Transverse colon (tissue), 4 donors: ENCODE measurements around the gene PTPRN2. TPM values are rescaled to one million over a fixed set of nuclear protein-coding genes. Genes with fewer than 3 reads are reported as not detected.

Experiments used
- DNase-seq: peaks from one replicate; pipeline ENCODE4 v3.0.0-alpha.2; 2019
- H3K27ac ChIP-seq, 4 donors: fragments of 200-600 bp; sonication (generic); 2 replicates each; pipeline ENCODE4 v1.5.1; 2016 to 2018; ENCODE audit warnings: inconsistent platforms in 4 of 4
- H3K27me3 ChIP-seq: fragments of 200-600 bp; sonication (generic); 2 replicates; pipeline ENCODE4 v1.5.1; 2017; ENCODE audit warnings: inconsistent platforms
- H3K36me3 ChIP-seq, 4 donors: fragments of 200-600 bp; sonication (generic); 2 replicates each; pipeline ENCODE4 v1.5.1; 2017 to 2019; ENCODE audit warnings: inconsistent platforms in 4 of 4
- H3K4me1 ChIP-seq, 4 donors: fragments of 200-600 bp; sonication (generic); 2 replicates each; pipeline ENCODE4 v1.5.1; 2017 to 2020; ENCODE audit warnings: inconsistent platforms in 4 of 4
- H3K4me3 ChIP-seq, 4 donors: fragments of 200-600 bp; sonication (generic); 1 replicate in 1 of 4; 2 replicates in 3 of 4; pipeline versions ENCODE4 v1.5.1 to v1.6.1; 2017 to 2019; ENCODE audit warnings: inconsistent platforms in 4 of 4
- H3K9me3 ChIP-seq, 2 donors: fragments of 200-600 bp; sonication (generic); 2 replicates each; pipeline ENCODE4 v1.5.1; 2017 to 2019; ENCODE audit warnings: inconsistent platforms in 2 of 2
- EP300 ChIP-seq: sonication (generic); formaldehyde crosslinking; IDR thresholded peaks from one replicate; pipeline ENCODE4 v1.6.1; 2017; ENCODE audit warnings: antibody characterized with exemption, low read depth
- POLR2A ChIP-seq: fragments of 450-650 bp; IDR thresholded peaks from one replicate; pipeline ENCODE4 v1.6.1; 2016; ENCODE audit warnings: antibody characterized with exemption, mild to moderate bottlenecking, moderate library complexity
- POLR2AphosphoS5 ChIP-seq, 3 donors: sonication (generic); formaldehyde crosslinking; IDR thresholded peaks; one replicate each; pipeline ENCODE4 v1.6.1; 2016; ENCODE audit warnings: antibody characterized with exemption in 3 of 3
- WGBS, 2 donors: methylation state at CpG; one replicate each; pipeline ENCODE4 v1.1.5; 2018; ENCODE audit warnings: low coverage in 1 of 2; 5-methylcytosine and 5-hydroxymethylcytosine counted together
- in situ Hi-C, 4 donors: fragments of 200-750 bp; cut with MboI; loops; one replicate each; pipeline versions ENCODE4 v1.15.0 to v1.15.1; 2017; ENCODE audit warnings: low sequenced_read_pairs in 3 of 4, low pct_ligation_motif_present in 1 of 4, low pct_unique_long_range_greater_than_20kb in 1 of 4
- intact Hi-C: fragments of 100-400 bp; cut with DNase I; formaldehyde crosslinking; loops from one replicate; pipeline ENCODE4 v1.15.1; 2023; ENCODE audit warnings: low total_unique reads
- total RNA-seq, 4 donors: library from RNA; depleted of rRNA; stranded (reverse); fragments of >200 nt; gene quantifications; one replicate each; pipeline ENCODE4 v1.1.0, GENCODE V29; 2016
- TF ChIP-seq, protein P1 (sequence below), 5 experiments: fragments of 200-600 bp in 3 of 5; fragments of 450-650 bp in 2 of 5; sonication (generic) in 3 of 5; IDR thresholded peaks; 1 replicate in 2 of 5; 2 replicates in 3 of 5; pipeline ENCODE4 v1.5.1; 2016 to 2017; ENCODE audit warnings: antibody characterized with exemption in 5 of 5, inconsistent platforms in 3 of 5, mild to moderate bottlenecking in 2 of 5, moderate library complexity in 1 of 5

PTPRN2 gene
- total RNA-seq, 4 donors from 2014 or later: 15.4 to 31.1 (median 21.8) TPM

DNA sequence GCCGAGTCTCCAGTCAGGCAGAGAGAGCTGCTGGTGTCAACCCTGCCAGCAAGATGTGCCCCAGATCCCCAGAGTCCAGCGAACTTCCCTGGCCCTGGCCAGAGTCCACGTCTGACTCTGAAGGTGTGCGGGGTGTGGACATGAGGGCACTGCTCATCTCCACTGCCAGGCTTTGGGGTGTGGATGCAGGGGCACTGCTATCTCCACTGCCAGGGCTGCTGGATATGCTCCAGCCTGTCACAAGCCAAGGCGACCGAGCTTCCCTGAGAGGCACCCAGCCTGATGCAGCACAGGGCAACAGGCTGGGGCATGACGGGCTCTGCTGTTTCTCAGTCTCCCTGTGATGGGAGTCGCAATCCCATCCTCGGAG, 596.8 kb downstream of the PTPRN2 start:
- Histone ChIP-seq H3K36me3 (no peaks in the 10 kb centered on the region), H3K27ac (no peak overlapping the region), H3K27me3 (no peaks in the 10 kb centered on the region), H3K4me3 (no peak overlapping the region), H3K9me3 (no peaks in the 10 kb centered on the region), H3K4me1 (no peaks in the 10 kb centered on the region)
- intact Hi-C loops: no loop called here
- no peak for TF ChIP-seq POLR2A
- TF ChIP-seq POLR2AphosphoS5 (IDR thresholded peaks at IDR 0.05): no peak
- no peak for TF ChIP-seq EP300
- TF ChIP-seq, protein P1, sequence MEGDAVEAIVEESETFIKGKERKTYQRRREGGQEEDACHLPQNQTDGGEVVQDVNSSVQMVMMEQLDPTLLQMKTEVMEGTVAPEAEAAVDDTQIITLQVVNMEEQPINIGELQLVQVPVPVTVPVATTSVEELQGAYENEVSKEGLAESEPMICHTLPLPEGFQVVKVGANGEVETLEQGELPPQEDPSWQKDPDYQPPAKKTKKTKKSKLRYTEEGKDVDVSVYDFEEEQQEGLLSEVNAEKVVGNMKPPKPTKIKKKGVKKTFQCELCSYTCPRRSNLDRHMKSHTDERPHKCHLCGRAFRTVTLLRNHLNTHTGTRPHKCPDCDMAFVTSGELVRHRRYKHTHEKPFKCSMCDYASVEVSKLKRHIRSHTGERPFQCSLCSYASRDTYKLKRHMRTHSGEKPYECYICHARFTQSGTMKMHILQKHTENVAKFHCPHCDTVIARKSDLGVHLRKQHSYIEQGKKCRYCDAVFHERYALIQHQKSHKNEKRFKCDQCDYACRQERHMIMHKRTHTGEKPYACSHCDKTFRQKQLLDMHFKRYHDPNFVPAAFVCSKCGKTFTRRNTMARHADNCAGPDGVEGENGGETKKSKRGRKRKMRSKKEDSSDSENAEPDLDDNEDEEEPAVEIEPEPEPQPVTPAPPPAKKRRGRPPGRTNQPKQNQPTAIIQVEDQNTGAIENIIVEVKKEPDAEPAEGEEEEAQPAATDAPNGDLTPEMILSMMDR (IDR thresholded peaks at IDR 0.05): no peak
- DNase-seq: no peak
- 67% methylated on average over 8 of the region's 9 CpGs; no CpG with 5 or more reads in 1 of the 2 donors for WGBS, 2 donors
- in situ Hi-C loops: no loop called here

DNA sequence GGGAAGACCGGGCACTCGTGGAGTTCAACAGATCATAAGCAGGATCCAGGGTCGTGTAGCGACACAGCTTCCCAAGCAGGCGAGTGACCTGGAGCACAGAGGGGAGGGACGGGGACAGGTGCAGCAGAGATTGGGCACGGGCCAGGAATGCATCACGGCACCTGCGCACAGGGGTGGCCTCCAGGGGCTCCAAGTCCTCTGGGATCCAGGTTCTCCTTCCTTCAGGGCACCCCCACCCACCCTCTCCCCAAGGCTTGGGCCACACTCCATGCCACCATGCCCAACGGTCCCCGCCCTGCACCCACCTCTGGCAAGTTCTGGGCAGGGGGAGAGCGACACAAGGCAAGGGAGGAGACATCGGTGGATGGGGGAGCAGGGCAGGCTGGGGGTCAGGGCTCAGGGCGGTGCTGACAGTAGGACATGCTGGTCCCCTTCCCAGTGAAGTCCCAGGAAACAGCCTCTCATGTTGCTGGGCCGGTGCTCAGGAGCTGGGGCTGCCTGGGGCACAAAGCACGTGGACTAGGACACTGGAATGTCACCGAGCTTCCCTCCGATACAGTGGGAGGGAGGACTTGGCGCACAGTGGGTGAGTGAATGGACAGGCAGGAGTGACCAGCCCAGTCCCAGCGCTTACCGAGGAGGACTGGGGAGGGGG, 597.3 kb downstream of the PTPRN2 start:
- DNase-seq: no peak
- Histone ChIP-seq H3K4me1 (no peaks in the 10 kb centered on the region), H3K27ac (no peak overlapping the region), H3K4me3 (no peak overlapping the region), H3K27me3 (no peaks in the 10 kb centered on the region), H3K9me3 (no peaks in the 10 kb centered on the region), H3K36me3 (no peaks in the 10 kb centered on the region)
- TF ChIP-seq POLR2AphosphoS5 (IDR thresholded peaks at IDR 0.05) (no peak), POLR2A (no peak), EP300 (no peak)
- TF ChIP-seq, protein P1 (IDR thresholded peaks at IDR 0.05): no peak
- intact Hi-C loops (no loop called here), in situ Hi-C loops (no loop called here)
- 81% methylated on average over 21 of the region's 21 CpGs; no CpG with 5 or more reads in 1 of the 2 donors for WGBS, 2 donors

DNA sequence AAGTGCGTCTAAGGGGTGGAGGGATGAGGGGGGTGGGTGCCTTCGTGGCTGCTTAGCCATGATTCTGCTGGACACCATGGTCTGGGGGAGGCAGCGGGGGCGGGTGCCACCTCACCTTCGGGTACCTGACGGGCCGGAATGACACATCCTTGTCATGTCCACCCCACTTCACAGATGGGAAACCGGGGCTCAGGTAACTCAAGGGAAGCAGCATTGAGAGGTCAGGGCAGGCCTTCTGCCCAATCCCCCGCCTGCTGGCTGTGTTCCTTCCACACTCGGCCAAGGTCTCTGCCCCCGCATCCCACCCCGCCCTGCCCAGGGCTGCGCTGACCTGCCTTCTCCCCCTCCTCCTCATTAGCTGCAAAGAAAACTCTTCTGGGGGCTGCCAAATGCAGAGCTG, 598.0 kb downstream of the PTPRN2 start:
- intact Hi-C loops (no loop called here), in situ Hi-C loops (no loop called here)
- WGBS, 2 donors: 83% methylated on average over 13 of the region's 13 CpGs; no CpG with 5 or more reads in 1 of the 2 donors

DNA sequence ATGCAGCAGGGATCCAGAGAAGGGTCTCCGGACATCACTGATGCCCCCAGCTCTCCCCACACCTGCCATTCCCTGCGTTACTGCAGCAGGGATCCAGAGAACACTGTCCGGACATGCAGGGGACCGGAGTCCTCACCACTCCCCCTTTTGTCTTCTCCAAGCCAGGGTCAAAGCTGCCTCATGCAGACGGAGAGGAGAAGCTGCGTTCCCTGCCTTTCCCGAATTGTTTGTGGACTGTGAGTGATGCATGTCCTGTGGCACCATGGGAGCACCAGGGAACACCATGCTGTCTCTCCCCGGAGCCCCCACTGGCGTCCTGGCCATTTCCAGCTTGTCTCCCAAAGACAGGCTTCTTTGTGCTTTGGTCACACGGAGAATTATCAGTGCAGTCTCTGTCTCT, 599.7 kb downstream of the PTPRN2 start:
- H3K9me3 ChIP-seq: no peaks in the 10 kb centered on the region
- TF ChIP-seq POLR2A: no peak
- TF ChIP-seq, protein P1 (IDR thresholded peaks at IDR 0.05): no peak
- no peak for TF ChIP-seq EP300
- TF ChIP-seq POLR2AphosphoS5 (IDR thresholded peaks at IDR 0.05): no peak
- no peak overlapping the region for H3K27ac ChIP-seq
- no peaks in the 10 kb centered on the region for H3K27me3 ChIP-seq
- DNase-seq: no peak
- 79 to 95% methylated on average over 4 to 10 of the region's 10 CpGs for WGBS, 2 donors
- no peaks in the 10 kb centered on the region for H3K36me3 ChIP-seq
- H3K4me3 ChIP-seq: no peak overlapping the region
- in situ Hi-C loops (no loop called here), intact Hi-C loops (no loop called here)
- no peaks in the 10 kb centered on the region for H3K4me1 ChIP-seq

More for the DNA sequence above, 598.0 kb downstream of the PTPRN2 start:
- Histone ChIP-seq H3K27ac (no peak overlapping the region), H3K9me3 (no peaks in the 10 kb centered on the region), H3K4me3 (no peak overlapping the region), H3K4me1 (no peaks in the 10 kb centered on the region), H3K36me3 (no peaks in the 10 kb centered on the region), H3K27me3 (no peaks in the 10 kb centered on the region)
- DNase-seq: no peak
- TF ChIP-seq POLR2AphosphoS5 (IDR thresholded peaks at IDR 0.05) (no peak), EP300 (no peak), POLR2A (no peak)
- TF ChIP-seq, protein P1 (IDR thresholded peaks at IDR 0.05): no peak
